NB4 (cell line): Measurements from ENCODE around the gene RGS13.

Experiments
- DNase-seq: peaks from one replicate; pipeline ENCODE4 v3.0.0; 2010; ENCODE audit warnings: low read depth
- H3K4me3 ChIP-seq: one replicate; pipeline ENCODE4 v1.5.1; 2011; ENCODE audit warnings: mild to moderate bottlenecking, low read depth, low read length, moderate library complexity
- MAX ChIP-seq: IDR thresholded peaks from 2 replicates; pipeline ENCODE4 v1.6.1; 2011; ENCODE audit warnings: low read depth, low read length
- MYC ChIP-seq: IDR thresholded peaks from 2 replicates; pipeline ENCODE4 v1.6.1; 2011; ENCODE audit warnings: low read depth, low read length
- POLR2A ChIP-seq: IDR thresholded peaks from 2 replicates; pipeline ENCODE4 v1.6.1; 2011; ENCODE audit warnings: mild to moderate bottlenecking; ENCODE audit not compliant: insufficient read length; ENCODE audit errors: extremely low read depth
- TF ChIP-seq, protein P1 (sequence below): IDR thresholded peaks from one replicate; pipeline ENCODE4 v1.5.1; 2012; ENCODE audit warnings: low read depth, low read length

RGS13 gene

DNA sequence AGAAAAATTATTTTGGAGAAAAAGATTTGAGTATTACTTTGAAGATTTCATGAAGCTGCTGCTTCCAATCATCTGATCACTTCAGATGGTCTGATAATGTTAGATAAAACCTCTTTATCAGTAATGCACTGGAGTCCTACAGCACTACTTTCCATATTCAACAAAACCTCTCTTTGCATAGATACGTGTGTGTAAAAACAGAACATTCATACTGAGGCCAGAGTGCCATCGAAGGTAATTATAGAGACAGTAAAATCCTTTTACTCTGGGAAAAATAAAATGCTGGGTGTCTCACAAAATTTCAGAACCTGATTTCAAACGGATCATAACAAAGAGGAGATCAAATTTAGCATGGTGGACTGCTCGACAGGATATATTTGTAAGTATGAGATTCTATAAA, at the start of gene RGS13:
Gene RGS13 (plus strand): TSS at position 209 of the 400 bp plus-strand sequence. CDS start 8,188 bp downstream, outside the sequence.
- DNase-seq = no peak
- TF ChIP-seq MAX = no peak
- TF ChIP-seq POLR2A = no peak
- TF ChIP-seq, protein P1, sequence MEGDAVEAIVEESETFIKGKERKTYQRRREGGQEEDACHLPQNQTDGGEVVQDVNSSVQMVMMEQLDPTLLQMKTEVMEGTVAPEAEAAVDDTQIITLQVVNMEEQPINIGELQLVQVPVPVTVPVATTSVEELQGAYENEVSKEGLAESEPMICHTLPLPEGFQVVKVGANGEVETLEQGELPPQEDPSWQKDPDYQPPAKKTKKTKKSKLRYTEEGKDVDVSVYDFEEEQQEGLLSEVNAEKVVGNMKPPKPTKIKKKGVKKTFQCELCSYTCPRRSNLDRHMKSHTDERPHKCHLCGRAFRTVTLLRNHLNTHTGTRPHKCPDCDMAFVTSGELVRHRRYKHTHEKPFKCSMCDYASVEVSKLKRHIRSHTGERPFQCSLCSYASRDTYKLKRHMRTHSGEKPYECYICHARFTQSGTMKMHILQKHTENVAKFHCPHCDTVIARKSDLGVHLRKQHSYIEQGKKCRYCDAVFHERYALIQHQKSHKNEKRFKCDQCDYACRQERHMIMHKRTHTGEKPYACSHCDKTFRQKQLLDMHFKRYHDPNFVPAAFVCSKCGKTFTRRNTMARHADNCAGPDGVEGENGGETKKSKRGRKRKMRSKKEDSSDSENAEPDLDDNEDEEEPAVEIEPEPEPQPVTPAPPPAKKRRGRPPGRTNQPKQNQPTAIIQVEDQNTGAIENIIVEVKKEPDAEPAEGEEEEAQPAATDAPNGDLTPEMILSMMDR = no peak
- no peak for TF ChIP-seq MYC
- H3K4me3 ChIP-seq = no peak within 1 kb of the TSS

GRCh38 chr1:192587386-192588266, 48.3 kb upstream of the RGS13 start:
- TF ChIP-seq, protein P1 = no peak
- TF ChIP-seq POLR2A = no peak
- TF ChIP-seq MAX = no peak
- no peak for TF ChIP-seq MYC
- H3K4me3 ChIP-seq = no peak overlapping the region
- no peak for DNase-seq

GRCh38 chr1:192588546-192588945, 47.4 kb upstream of the RGS13 start:
- H3K4me3 ChIP-seq = no peak overlapping the region
- DNase-seq = no peak
- TF ChIP-seq, protein P1 = no peak
- TF ChIP-seq POLR2A (no peak), MAX (no peak), MYC (no peak)

DNA sequence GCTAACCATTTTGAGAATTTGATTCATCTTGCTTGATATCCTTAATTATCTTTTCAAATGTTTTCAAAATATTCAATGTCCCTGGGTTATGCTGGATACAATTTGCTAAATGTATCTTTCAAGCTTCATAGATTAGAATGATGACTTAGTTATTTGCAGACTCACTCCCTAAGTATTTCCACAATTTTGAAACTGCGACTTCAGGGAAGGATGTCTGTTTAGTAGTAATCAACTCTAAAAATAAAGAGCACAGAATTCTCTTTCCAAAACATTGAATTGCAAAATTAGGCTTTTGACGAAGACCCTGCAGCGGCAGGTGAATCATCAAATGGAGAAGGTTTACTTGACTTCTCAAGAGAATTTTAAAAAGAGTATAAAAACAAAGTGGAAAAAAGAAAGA, 46.1 kb upstream of the RGS13 start:
- TF ChIP-seq POLR2A = no peak
- DNase-seq = no peak
- no peak overlapping the region for H3K4me3 ChIP-seq

GRCh38 chr1:192592517-192592916, 43.4 kb upstream of the RGS13 start:
- TF ChIP-seq MYC (no peak), MAX (no peak), POLR2A (no peak)
- no peak for DNase-seq
- H3K4me3 ChIP-seq = no peak overlapping the region

- no peak for DNase-seq
- TF ChIP-seq POLR2A = no peak
- no peak overlapping the region for H3K4me3 ChIP-seq
Measured at GRCh38 chr1:192592981-192593708, 42.8 kb upstream of the RGS13 start.

- H3K4me3 ChIP-seq = no peak overlapping the region
- DNase-seq = no peak
- TF ChIP-seq MYC = no peak
- TF ChIP-seq POLR2A = no peak
- TF ChIP-seq, protein P1 = no peak
- TF ChIP-seq MAX = no peak
Measured at GRCh38 chr1:192595299-192595698, 40.6 kb upstream of the RGS13 start.
